Ascending aorta (tissue), 2 donors: ENCODE measurements around the gene ADAMTS12. TPM values are rescaled to one million over a fixed set of nuclear protein-coding genes. Genes with fewer than 3 reads are reported as not detected.
"Not testable (repeated sequence)": the region's sequence is repeated elsewhere in the genome, so short reads cannot be mapped to it uniquely, and the experiment has no call there.

Source experiments
- DNase-seq, 2 donors: peaks; one replicate each; pipeline ENCODE4 v3.0.0-alpha.2; 2019; ENCODE audit warnings: low spot score in 2 of 2
- H3K27ac ChIP-seq, 2 donors: fragments of 200-600 bp; sonication (generic); one replicate each; pipeline ENCODE4 v1.5.1; 2016 to 2017; ENCODE audit warnings: mild to moderate bottlenecking in 1 of 2
- H3K27me3 ChIP-seq: fragments of 200-600 bp; sonication (generic); one replicate; pipeline ENCODE4 v1.5.1; 2017
- H3K36me3 ChIP-seq, 2 donors: fragments of 200-600 bp; sonication (generic); one replicate each; pipeline ENCODE4 v1.5.1; 2016
- H3K4me1 ChIP-seq, 2 donors: fragments of 200-600 bp; sonication (generic); one replicate each; pipeline ENCODE4 v1.5.1; 2016 to 2017; ENCODE audit warnings: mild to moderate bottlenecking in 1 of 2
- H3K4me3 ChIP-seq, 2 donors: fragments of 200-600 bp; sonication (generic); one replicate each; pipeline ENCODE4 v1.5.1; 2016 to 2017; ENCODE audit warnings: mild to moderate bottlenecking in 1 of 2
- H3K9me3 ChIP-seq, 2 donors: fragments of 200-600 bp; sonication (generic); one replicate each; pipeline ENCODE4 v1.5.1; 2016
- intact Hi-C: fragments of 100-400 bp; cut with DNase I; formaldehyde crosslinking; loops from one replicate; pipeline ENCODE4 v1.15.1; 2023
- total RNA-seq: library from RNA; depleted of rRNA; stranded (reverse); fragments of >200 nt; gene quantifications from one replicate; pipeline ENCODE4 v1.1.0, GENCODE V29; 2016
- TF ChIP-seq, protein P1 (sequence below), 3 experiments: fragments of 200-600 bp in 2 of 3; fragments of 450-650 bp in 1 of 3; sonication (generic) in 2 of 3; IDR thresholded peaks; one replicate each; pipeline ENCODE4 v1.5.1; 2016 to 2019; ENCODE audit warnings: antibody characterized with exemption in 3 of 3, mild to moderate bottlenecking in 1 of 3, moderate library complexity in 1 of 3

The ADAMTS12 gene
- total RNA-seq, 1 donor from 2014 or later = 1.4 TPM

DNA sequence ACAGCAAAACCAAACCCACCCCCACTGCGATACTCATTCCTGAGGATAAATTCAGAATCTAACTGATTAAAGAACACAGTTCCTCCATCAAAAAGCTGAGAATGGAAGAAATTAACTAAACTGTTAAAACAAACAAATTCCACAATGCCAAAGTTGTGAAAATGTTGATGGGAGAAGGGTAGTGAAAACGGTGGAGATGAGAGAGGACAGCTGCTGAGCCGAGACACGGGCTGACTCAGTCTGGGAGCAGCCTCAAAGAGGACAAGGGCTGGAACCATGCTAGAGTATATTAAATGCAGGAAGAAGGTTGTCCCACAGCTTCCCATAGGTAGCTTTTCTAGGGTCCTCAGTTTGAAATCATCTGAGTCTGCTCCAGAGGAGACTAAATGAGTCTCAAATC, 14.3 kb downstream of the ADAMTS12 start:
- no peak for DNase-seq
- H3K4me3 ChIP-seq = no peak overlapping the region
- H3K4me1 ChIP-seq = no peaks in the 10 kb centered on the region
- H3K27ac ChIP-seq = no peak overlapping the region
- H3K36me3 ChIP-seq = no peaks in the 10 kb centered on the region
- TF ChIP-seq, protein P1, sequence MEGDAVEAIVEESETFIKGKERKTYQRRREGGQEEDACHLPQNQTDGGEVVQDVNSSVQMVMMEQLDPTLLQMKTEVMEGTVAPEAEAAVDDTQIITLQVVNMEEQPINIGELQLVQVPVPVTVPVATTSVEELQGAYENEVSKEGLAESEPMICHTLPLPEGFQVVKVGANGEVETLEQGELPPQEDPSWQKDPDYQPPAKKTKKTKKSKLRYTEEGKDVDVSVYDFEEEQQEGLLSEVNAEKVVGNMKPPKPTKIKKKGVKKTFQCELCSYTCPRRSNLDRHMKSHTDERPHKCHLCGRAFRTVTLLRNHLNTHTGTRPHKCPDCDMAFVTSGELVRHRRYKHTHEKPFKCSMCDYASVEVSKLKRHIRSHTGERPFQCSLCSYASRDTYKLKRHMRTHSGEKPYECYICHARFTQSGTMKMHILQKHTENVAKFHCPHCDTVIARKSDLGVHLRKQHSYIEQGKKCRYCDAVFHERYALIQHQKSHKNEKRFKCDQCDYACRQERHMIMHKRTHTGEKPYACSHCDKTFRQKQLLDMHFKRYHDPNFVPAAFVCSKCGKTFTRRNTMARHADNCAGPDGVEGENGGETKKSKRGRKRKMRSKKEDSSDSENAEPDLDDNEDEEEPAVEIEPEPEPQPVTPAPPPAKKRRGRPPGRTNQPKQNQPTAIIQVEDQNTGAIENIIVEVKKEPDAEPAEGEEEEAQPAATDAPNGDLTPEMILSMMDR (IDR thresholded peaks at IDR 0.05) = no peak
- no peaks in the 10 kb centered on the region for H3K9me3 ChIP-seq
- H3K27me3 ChIP-seq = no peaks in the 10 kb centered on the region
- intact Hi-C loops = no loop called here

DNA sequence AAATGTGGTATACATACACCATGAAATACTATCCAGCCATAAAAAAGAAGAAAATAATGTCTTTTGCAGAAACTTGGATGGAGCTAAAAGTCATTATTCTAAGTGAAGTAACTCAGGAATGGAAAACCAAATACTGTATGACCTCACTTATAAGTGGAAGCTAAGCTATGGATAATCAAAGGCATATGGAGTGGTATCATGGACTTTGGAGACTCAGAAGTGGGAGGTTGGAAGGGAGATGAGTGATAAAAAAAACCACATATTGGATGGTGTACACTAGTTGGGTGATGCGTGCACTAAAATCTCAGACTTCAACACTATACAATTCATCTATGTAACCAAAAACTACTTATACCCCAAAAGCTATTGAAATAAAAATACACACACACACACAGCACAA, 24.5 kb downstream of the ADAMTS12 start:
- intact Hi-C loops = no loop called here
- no peak for DNase-seq

DNA sequence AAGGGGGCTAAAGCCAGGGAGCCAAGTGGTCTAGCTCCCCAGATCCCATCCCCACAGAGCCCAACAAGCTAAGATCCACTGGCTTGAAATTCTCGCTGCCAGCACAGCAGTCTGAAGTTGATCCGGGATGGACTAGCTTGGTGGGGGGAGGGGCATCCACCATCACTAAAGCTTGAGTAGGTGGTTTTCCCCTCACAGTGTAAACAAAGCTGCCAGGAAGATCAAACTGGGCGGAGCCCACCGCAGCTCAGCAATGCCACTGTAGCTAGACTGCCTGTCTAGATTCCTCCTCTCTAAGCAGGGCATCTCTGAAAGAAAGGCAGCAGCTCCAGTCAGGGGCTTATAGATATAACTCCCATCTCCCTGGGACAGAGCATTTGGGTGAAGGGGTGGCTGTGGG, 32.6 kb downstream of the ADAMTS12 start:
- not testable (repeated sequence) for H3K36me3 ChIP-seq, H3K9me3 ChIP-seq, H3K4me3 ChIP-seq, DNase-seq, H3K4me1 ChIP-seq, H3K27me3 ChIP-seq, H3K27ac ChIP-seq
- intact Hi-C loops = loop anchor here (5.0 kb wide), 1 partner anchor 33 kb away; the partner anchor contains the start of gene ADAMTS12

More for the DNA sequence above, 24.5 kb downstream of the ADAMTS12 start:
- Histone ChIP-seq H3K27me3 (no peaks in the 10 kb centered on the region), H3K27ac (no peak overlapping the region), H3K36me3 (no peaks in the 10 kb centered on the region), H3K9me3 (peaks cover 0 to 16% of the 10 kb centered on the region in 2 donors), H3K4me3 (no peak overlapping the region), H3K4me1 (no peaks in the 10 kb centered on the region)
- TF ChIP-seq, protein P1 (IDR thresholded peaks at IDR 0.05) = no peak

DNA sequence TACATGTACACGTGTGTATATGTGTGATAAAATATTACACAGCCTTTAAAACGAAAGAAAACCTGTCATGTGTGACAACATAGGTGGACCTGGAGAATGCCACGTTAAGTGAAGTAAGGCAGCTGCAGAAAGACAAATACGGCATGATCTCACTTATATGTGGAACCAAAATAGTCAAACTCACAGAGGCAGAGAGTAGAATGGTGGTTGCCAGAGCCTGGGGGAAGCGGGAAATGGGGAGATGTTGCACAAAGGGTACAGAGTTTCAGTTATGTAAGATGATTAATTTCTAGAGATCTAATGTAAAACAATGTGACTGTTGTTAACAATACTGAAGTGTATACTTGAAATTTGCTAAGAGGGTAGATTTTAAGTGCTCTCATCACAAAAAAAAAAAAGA, 34.8 kb downstream of the ADAMTS12 start:
- Histone ChIP-seq H3K4me3 (no peak overlapping the region), H3K27me3 (no peaks in the 10 kb centered on the region), H3K27ac (no peak overlapping the region), H3K9me3 (no peaks in the 10 kb centered on the region), H3K36me3 (no peaks in the 10 kb centered on the region), H3K4me1 (peaks cover 6 to 16% of the 10 kb centered on the region in 2 donors)
- TF ChIP-seq, protein P1 (IDR thresholded peaks at IDR 0.05) = no peak
- DNase-seq = no peak
- intact Hi-C loops = loop anchor here (5.0 kb wide), 1 partner anchor 35 kb away; the partner anchor contains the start of gene ADAMTS12

DNA sequence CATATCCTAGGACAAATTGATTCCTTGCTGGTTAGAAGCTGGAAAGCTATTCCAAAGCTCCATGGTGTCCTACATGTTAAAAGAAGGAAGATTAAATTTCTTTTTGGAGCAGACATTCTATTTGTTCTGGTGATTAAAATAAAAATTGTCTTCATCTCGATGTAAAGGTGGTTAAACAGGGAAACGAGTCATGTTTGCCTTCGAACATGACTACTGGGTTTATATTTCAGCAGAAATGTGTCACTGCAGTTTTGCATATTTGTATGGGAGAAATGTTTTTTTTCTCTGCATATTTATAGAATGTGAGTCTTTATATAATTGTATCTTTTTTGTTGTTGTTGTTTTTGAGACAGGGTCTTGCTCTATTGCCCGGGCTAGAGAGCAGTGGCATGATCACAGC, 36.4 kb downstream of the ADAMTS12 start:
- H3K27ac ChIP-seq = peak overlapping the region; percentile 46 to 59
- H3K27me3 ChIP-seq = no peaks in the 10 kb centered on the region
- H3K9me3 ChIP-seq = no peaks in the 10 kb centered on the region
- TF ChIP-seq, protein P1 (IDR thresholded peaks at IDR 0.05) = no peak
- intact Hi-C loops = loop anchor here (5.0 kb wide), 1 partner anchor 37 kb away; the partner anchor contains the start of gene ADAMTS12
- H3K4me3 ChIP-seq = no peak overlapping the region
- H3K4me1 ChIP-seq = peaks cover 6 to 19% of the 10 kb centered on the region in 2 donors
- no peaks in the 10 kb centered on the region for H3K36me3 ChIP-seq
- no peak for DNase-seq

DNA sequence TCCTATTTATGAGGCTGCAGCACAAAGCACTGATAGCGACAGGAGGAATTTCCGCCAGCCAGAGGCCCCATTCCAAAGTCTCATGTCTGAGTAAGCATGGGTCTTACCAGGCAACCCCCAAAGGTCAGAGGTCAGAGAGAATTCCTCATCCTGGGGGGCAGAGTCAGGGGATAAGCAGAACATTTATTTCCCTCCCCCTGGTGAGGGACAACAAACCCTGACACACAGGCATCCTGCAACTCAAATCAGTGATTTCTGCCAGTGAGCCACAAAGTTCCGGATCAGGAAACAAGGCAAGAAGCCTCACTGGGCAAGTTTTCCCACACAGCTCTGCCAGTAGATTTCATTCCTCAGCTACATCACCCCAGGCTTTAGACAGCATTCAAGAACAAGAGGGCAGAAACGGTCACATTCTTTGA, 37.0 kb downstream of the ADAMTS12 start:
- H3K27me3 ChIP-seq = no peaks in the 10 kb centered on the region
- DNase-seq = no peak
- H3K4me3 ChIP-seq = peak overlapping the region in 1 of 2 donors; percentile 19
- no peaks in the 10 kb centered on the region for H3K9me3 ChIP-seq
- peaks cover 6 to 19% of the 10 kb centered on the region in 2 donors for H3K4me1 ChIP-seq
- peak overlapping the region; percentile 46 to 59 for H3K27ac ChIP-seq
- intact Hi-C loops = loop anchor here (5.0 kb wide), 1 partner anchor 38 kb away; the partner anchor contains the start of gene ADAMTS12
- TF ChIP-seq, protein P1 (IDR thresholded peaks at IDR 0.05) = no peak
- H3K36me3 ChIP-seq = no peaks in the 10 kb centered on the region
